Panc1 (cell line): ENCODE measurements around the gene NOS1AP. TPM values are rescaled to one million over a fixed set of nuclear protein-coding genes. Genes with fewer than 3 reads are reported as not detected.

Experiments used
- ATAC-seq: fragments of 200-7000 bp; cut with Tn5 transposase; 2 replicates; pipeline ENCODE4 v1.9.1; 2020; ENCODE audit warnings: mild to moderate bottlenecking, moderate library complexity
- BruUV-seq: library from RNA; stranded (reverse); fragments of 400-500 nt; replicated peaks from 2 replicates; lab custom pipeline; 2021; lab: Mats Ljungman, UMichigan
- CTCF ChIA-PET: fragments of 300-600 bp; sonication (Branson Sonifier 250); formaldehyde crosslinking; loops from one replicate; lab custom pipeline; 2022; ENCODE audit warnings: antibody characterized with exemption; lab: Charles Lee
- POLR2A ChIA-PET: fragments of 300-600 bp; sonication (Branson Sonifier 250); formaldehyde crosslinking; loops from one replicate; lab custom pipeline; 2022; ENCODE audit warnings: antibody characterized with exemption; lab: Charles Lee
- DNase-seq: peaks from one replicate; pipeline ENCODE4 v3.0.0-alpha.2; 2010; ENCODE audit warnings: low read depth, low spot score
- H3K27ac ChIP-seq: 2 replicates; pipeline ENCODE4 v1.5.1; 2011; ENCODE audit warnings: mild to moderate bottlenecking, low read length, inconsistent platforms
- H3K27me3 ChIP-seq: fragments of 200-500 bp; sonication (Bioruptor generic); 2 replicates; pipeline ENCODE4 v1.6.0; 2014; ENCODE audit warnings: low read length, inconsistent platforms; ENCODE audit not compliant: control insufficient read depth, insufficient read depth
- H3K36me3 ChIP-seq: fragments of 200-500 bp; sonication (Bioruptor generic); 2 replicates; pipeline ENCODE4 v1.5.1; 2014; ENCODE audit warnings: inconsistent platforms, mild to moderate bottlenecking, low read length, moderate library complexity; ENCODE audit not compliant: control insufficient read depth, insufficient read depth
- H3K4me1 ChIP-seq: 2 replicates; pipeline ENCODE4 v1.5.1; 2011; ENCODE audit warnings: inconsistent platforms, mild to moderate bottlenecking, low read length, moderate library complexity; ENCODE audit not compliant: control insufficient read depth, insufficient read depth
- H3K4me3 ChIP-seq, 2 experiments: 2 replicates each; pipeline ENCODE4 v1.5.1; 2011 to 2012; ENCODE audit warnings: low read depth in 2 of 2, low read length in 2 of 2, mild to moderate bottlenecking in 2 of 2, inconsistent platforms in 1 of 2, moderate library complexity in 1 of 2
- H3K9me3 ChIP-seq: fragments of 200-500 bp; sonication (Bioruptor generic); 2 replicates; pipeline ENCODE4 v1.5.1; 2014; ENCODE audit warnings: low read depth, mild to moderate bottlenecking, inconsistent platforms, low read length, moderate library complexity; ENCODE audit not compliant: control insufficient read depth, insufficient read depth
- CTCF ChIP-seq: fragments of 450-650 bp; IDR thresholded peaks from 2 replicates; pipeline ENCODE4 v1.5.1; 2017; ENCODE audit warnings: mild to moderate bottlenecking
- POLR2AphosphoS5 ChIP-seq: IDR thresholded peaks from 2 replicates; pipeline ENCODE4 v1.6.1; 2012; ENCODE audit warnings: mild to moderate bottlenecking, low read depth, low read length, moderate library complexity
- REST ChIP-seq, 2 experiments: IDR thresholded peaks; 2 replicates each; pipeline ENCODE4 v1.6.1; 2011 to 2012; ENCODE audit warnings: low read depth in 2 of 2, control low read depth in 1 of 2, low read length in 1 of 2, mild to moderate bottlenecking in 1 of 2, moderate library complexity in 1 of 2; ENCODE audit not compliant: insufficient read depth in 1 of 2
- SIN3A ChIP-seq: IDR thresholded peaks from 2 replicates; pipeline ENCODE4 v1.6.1; 2012; ENCODE audit warnings: low read depth, mild to moderate bottlenecking, low read length, moderate library complexity, borderline replicate concordance; ENCODE audit not compliant: insufficient read depth
- TCF7L2 ChIP-seq: IDR thresholded peaks from 2 replicates; pipeline ENCODE4 v1.6.1; 2011; ENCODE audit warnings: mild to moderate bottlenecking, low read depth, low read length, inconsistent platforms
- in situ Hi-C: cut with HindIII; loops from 2 replicates; pipeline ENCODE4 v1.10.0; 2016; ENCODE audit warnings: low sequenced_read_pairs, low pct_unique_long_range_greater_than_20kb
- intact Hi-C: fragments of 100-400 bp; cut with micrococcal nuclease; formaldehyde crosslinking; loops from one replicate; pipeline ENCODE4 v1.10.0; 2022; ENCODE audit not compliant: unreplicated experiment
- total RNA-seq: library from RNA; stranded (reverse); gene quantifications from one replicate; pipeline ENCODE4 v1.2.1, GENCODE V29; 2021; ENCODE audit not compliant: unreplicated experiment

The NOS1AP gene
- total RNA-seq, 1 experiment from 2014 or later: 27.9 TPM

DNA sequence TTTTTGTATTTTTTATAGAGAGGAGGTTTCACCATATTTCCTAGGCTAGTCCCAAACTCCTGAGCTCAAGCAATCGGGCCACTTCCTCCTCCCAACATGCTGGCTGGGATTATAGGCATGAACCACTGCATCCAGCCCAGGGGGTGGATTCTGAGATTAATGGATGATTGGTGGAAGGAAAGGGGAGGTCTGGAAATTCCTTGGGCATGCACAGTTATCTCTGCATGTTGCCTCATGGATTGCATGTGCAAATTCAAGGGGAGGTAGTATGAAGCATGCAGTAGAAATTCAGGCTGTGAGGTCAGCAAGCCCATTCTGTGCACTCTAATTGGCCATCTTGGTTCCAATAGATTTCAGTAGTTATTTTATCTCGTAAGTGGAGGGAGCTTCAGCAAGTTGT is 182.7 kb downstream of the NOS1AP start:
- Histone ChIP-seq H3K9me3 (no peaks in the 10 kb centered on the region), H3K4me1 (peaks cover 18% of the 10 kb centered on the region; the same call in 1 of the 2 replicates), H3K4me3 (no peak overlapping the region), H3K36me3 (no peaks in the 10 kb centered on the region), H3K27ac (no peak overlapping the region), H3K27me3 (no peaks in the 10 kb centered on the region)
- BruUV-seq: no TSS peak
- TF ChIP-seq REST (IDR thresholded peaks at IDR 0.05; ENCODE audit: insufficient read depth in 1 of 2, low read depth in 2 of 2, low read length in 1 of 2): no peak
- TF ChIP-seq SIN3A: no peak
- no peak for TF ChIP-seq CTCF
- CTCF ChIA-PET: no interaction called here
- intact Hi-C loops (no loop called here), in situ Hi-C loops (no loop called here)
- POLR2A ChIA-PET: no interaction called here
- ATAC-seq: no peak
- DNase-seq: no peak

- in situ Hi-C loops: no loop called here
- ATAC-seq: no peak
- TF ChIP-seq TCF7L2 (no peak), CTCF (no peak), POLR2AphosphoS5 (no peak), REST (IDR thresholded peaks at IDR 0.05; ENCODE audit: insufficient read depth in 1 of 2, low read depth in 2 of 2, low read length in 1 of 2) (no peak), SIN3A (no peak)
- no peaks in the 10 kb centered on the region for H3K36me3 ChIP-seq
- CTCF ChIA-PET: no interaction called here
- H3K27me3 ChIP-seq: no peaks in the 10 kb centered on the region
- no peak overlapping the region for H3K27ac ChIP-seq
- H3K4me3 ChIP-seq: no peak overlapping the region
- no TSS peak for BruUV-seq
- POLR2A ChIA-PET: no interaction called here
- H3K9me3 ChIP-seq: no peaks in the 10 kb centered on the region
- no peak for DNase-seq
- H3K4me1 ChIP-seq: peaks cover 18% of the 10 kb centered on the region; the same call in 1 of the 2 replicates
- intact Hi-C loops: no loop called here
Measured at GRCh38 chr1:162253790-162254189, 184.3 kb downstream of the NOS1AP start.
